HepG2 (cell line): ENCODE data around the gene GRM7. TPM values are rescaled to one million over a fixed set of nuclear protein-coding genes. Genes with fewer than 3 reads are reported as not detected.

Experiments used
- ATAC-seq: fragments of 200-7000 bp; cut with Tn5 transposase; 3 replicates; pipeline ENCODE4 v1.9.1; 2020; ENCODE audit warnings: mild to moderate bottlenecking, moderate library complexity
- BruUV-seq: library from RNA; stranded (reverse); fragments of 400-500 nt; replicated peaks from 2 replicates; lab custom pipeline; 2021; lab: Mats Ljungman, UMichigan
- CTCF ChIA-PET: fragments of 300-600 bp; formaldehyde crosslinking; extraction: SDS; loops from one replicate; lab custom pipeline; 2021; ENCODE audit warnings: low total read pairs, inconsistent platforms, low intra/inter-chr PET ratio; lab: Yijun Ruan, JAX
- POLR2A ChIA-PET: fragments of 350-600 bp; sonication (Branson Sonifier 250); formaldehyde crosslinking; loops from one replicate; lab custom pipeline; 2020; ENCODE audit warnings: antibody characterized with exemption, inconsistent platforms; lab: Yijun Ruan, JAX
- DNase-seq: peaks from one replicate; pipeline ENCODE4 v3.0.0-alpha.2; 2015; ENCODE audit warnings: low spot score
- FAIRE-seq: peaks from 3 replicates; lab custom pipeline; 2011; peaks lifted over from hg19 to GRCh38; lab: Jason Lieb, UNC
- H2AFZ ChIP-seq: one replicate; pipeline ENCODE4 v1.6.1; 2011; ENCODE audit warnings: low read length, inconsistent platforms
- H3K27ac ChIP-seq: fragments of 300-600 bp; 3 replicates; pipeline ENCODE4 v1.8.0; 2011; ENCODE audit warnings: mixed run types, mild to moderate bottlenecking, mixed read lengths, low read length, inconsistent platforms; ENCODE audit not compliant: insufficient read depth; ENCODE audit errors: extremely low read length
- H3K27me3 ChIP-seq, 2 experiments: fragments of 200-600 bp in 1 of 2; 2 replicates in 1 of 2; 3 replicates in 1 of 2; pipeline versions ENCODE4 v1.6.0 to v1.8.0; 2011; ENCODE audit warnings: low read length in 2 of 2, mild to moderate bottlenecking in 2 of 2, moderate library complexity in 2 of 2, inconsistent platforms in 1 of 2; ENCODE audit not compliant: insufficient read depth in 2 of 2, control insufficient read depth in 1 of 2
- H3K36me3 ChIP-seq, 2 experiments: fragments of 200-600 bp in 1 of 2; replicated peaks in 1 of 2; 2 replicates in 1 of 2; 3 replicates in 1 of 2; pipeline versions ENCODE4 v1.5.1 to v1.8.0; 2011; ENCODE audit warnings: low read length in 2 of 2, inconsistent platforms in 1 of 2; ENCODE audit not compliant: insufficient read depth in 2 of 2, control insufficient read depth in 1 of 2
- H3K4me1 ChIP-seq: 2 replicates; pipeline ENCODE4 v1.5.1; 2012; ENCODE audit warnings: low read length, inconsistent platforms; ENCODE audit not compliant: insufficient read depth
- H3K4me2 ChIP-seq: 2 replicates; pipeline ENCODE4 v1.6.0; 2011; ENCODE audit warnings: low read depth, low read length, inconsistent platforms
- H3K4me3 ChIP-seq, 3 experiments: fragments of 200-600 bp in 1 of 3; sonication (generic), shearing (Covaris generic) in 1 of 3; replicated peaks in 1 of 3; 2 replicates each; pipeline ENCODE4 v1.5.1; 2011 to 2016; ENCODE audit warnings: low read length in 3 of 3, inconsistent platforms in 2 of 3, low read depth in 2 of 3, mild to moderate bottlenecking in 2 of 3, control low read depth in 1 of 3, mixed read lengths in 1 of 3; ENCODE audit not compliant: insufficient read depth in 1 of 3
- H3K79me2 ChIP-seq: one replicate; pipeline ENCODE4 v1.6.1; 2011; ENCODE audit warnings: low read length, inconsistent platforms; ENCODE audit not compliant: insufficient read depth
- H3K9ac ChIP-seq: 2 replicates; pipeline ENCODE4 v1.6.0; 2011; ENCODE audit warnings: mild to moderate bottlenecking, low read depth, low read length, inconsistent platforms; ENCODE audit not compliant: insufficient read depth
- H3K9me3 ChIP-seq: 2 replicates; pipeline ENCODE4 v1.5.1; 2012; ENCODE audit warnings: mild to moderate bottlenecking, low read length
- H4K20me1 ChIP-seq: 2 replicates; pipeline ENCODE4 v1.6.0; 2011; ENCODE audit warnings: inconsistent platforms, mild to moderate bottlenecking, low read length, moderate library complexity; ENCODE audit not compliant: insufficient read depth
- ADNP ChIP-seq: sonication (generic); formaldehyde crosslinking; IDR thresholded peaks from 2 replicates; pipeline ENCODE4 v1.4.0; 2020; ENCODE audit warnings: missing genetic modification reagents
- BHLHE40 ChIP-seq: IDR thresholded peaks from 2 replicates; pipeline ENCODE4 v1.6.1; 2011; ENCODE audit warnings: low read length, improper control_type of control experiment
- CBX1 ChIP-seq: IDR thresholded peaks from one replicate; pipeline ENCODE4 v1.6.1; 2016; ENCODE audit warnings: antibody characterized with exemption, low read depth
- KLF11 ChIP-seq: IDR thresholded peaks from 2 replicates; pipeline ENCODE4 v1.6.1; 2016; ENCODE audit warnings: missing compliant biosample characterization
- MAFG ChIP-seq: sonication (generic); formaldehyde crosslinking; IDR thresholded peaks from 2 replicates; pipeline ENCODE4 v1.5.1; 2020; ENCODE audit warnings: mild to moderate bottlenecking, missing genetic modification reagents
- NFE2 ChIP-seq: sonication (generic); formaldehyde crosslinking; IDR thresholded peaks from 2 replicates; pipeline ENCODE4 v1.4.0; 2020; ENCODE audit warnings: missing genetic modification reagents
- NFKBIZ ChIP-seq: IDR thresholded peaks from 2 replicates; pipeline ENCODE4 v1.6.1; 2018; ENCODE audit warnings: missing genetic modification reagents, missing compliant biosample characterization
- PHF20 ChIP-seq: sonication (generic); formaldehyde crosslinking; IDR thresholded peaks from 2 replicates; pipeline ENCODE4 v1.5.0; 2020; ENCODE audit warnings: mild to moderate bottlenecking, missing genetic modification reagents
- SALL1 ChIP-seq: sonication (generic); formaldehyde crosslinking; IDR thresholded peaks from 2 replicates; pipeline ENCODE4 v1.8.0; 2022; ENCODE audit warnings: mild to moderate bottlenecking, missing genetic modification reagents
- SMAD1 ChIP-seq: sonication (generic); formaldehyde crosslinking; IDR thresholded peaks from 2 replicates; pipeline ENCODE4 v1.4.0; 2020; ENCODE audit warnings: missing genetic modification reagents, low read depth, mild to moderate bottlenecking, borderline replicate concordance
- YEATS2 ChIP-seq: sonication (generic); formaldehyde crosslinking; IDR thresholded peaks from 2 replicates; pipeline ENCODE4 v1.4.0; 2020; ENCODE audit warnings: missing genetic modification reagents, borderline replicate concordance
- ZMYM4 ChIP-seq: sonication (generic); formaldehyde crosslinking; IDR thresholded peaks from 2 replicates; pipeline ENCODE4 v1.8.1; 2023; ENCODE audit warnings: mild to moderate bottlenecking, missing genetic modification reagents
- ZNF230 ChIP-seq: sonication (generic); formaldehyde crosslinking; IDR thresholded peaks from 2 replicates; pipeline ENCODE4 v1.4.0; 2020; ENCODE audit warnings: mild to moderate bottlenecking, missing genetic modification reagents
- ZNF274 ChIP-seq: sonication (generic); formaldehyde crosslinking; IDR thresholded peaks from 2 replicates; pipeline ENCODE4 v1.5.1; 2020; ENCODE audit warnings: mild to moderate bottlenecking, missing genetic modification reagents
- ZNF3 ChIP-seq: IDR thresholded peaks from 2 replicates; pipeline ENCODE4 v1.7.0; 2017; ENCODE audit warnings: inconsistent platforms
- ZNF558 ChIP-seq: sonication (generic); formaldehyde crosslinking; IDR thresholded peaks from 2 replicates; pipeline ENCODE4 v1.9.0; 2022; ENCODE audit warnings: mild to moderate bottlenecking, missing genetic modification reagents, borderline replicate concordance
- ZSCAN12 ChIP-seq: sonication (generic); formaldehyde crosslinking; IDR thresholded peaks from 2 replicates; pipeline ENCODE4 v1.9.0; 2021; ENCODE audit warnings: mild to moderate bottlenecking, missing genetic modification reagents
- WGBS: methylation state at CpG from one replicate; pipeline ENCODE4 v1.1.6; 2017; ENCODE audit warnings: low lambda C conversion rate; 5-methylcytosine and 5-hydroxymethylcytosine counted together
- in situ Hi-C: cut with HindIII; loops from 2 replicates; pipeline ENCODE4 v1.10.0; 2017; ENCODE audit warnings: low pct_unique_long_range_greater_than_20kb; ENCODE audit not compliant: extremely low pct_ligation_motif_present
- intact Hi-C: fragments of 100-400 bp; cut with micrococcal nuclease; formaldehyde crosslinking; loops from one replicate; pipeline ENCODE4 v1.10.0; 2022; ENCODE audit not compliant: unreplicated experiment
- polyA plus RNA-seq, 8 experiments: library from polyadenylated mRNA; depleted of rRNA in 3 of 8; stranded (reverse) in 7 of 8; unstranded in 1 of 8; fragments of >200 nt; fragmentation: Illumina TruSeq in 4 of 8; extraction: Trizol in 4 of 8; gene quantifications; 2 replicates each; pipeline versions ENCODE4 v1.2.1 to v1.2.3, GENCODE V29; 2011 to 2016; ENCODE audit warnings: low read depth in 4 of 8, missing spikeins in 1 of 8, mixed read lengths in 1 of 8; ENCODE audit not compliant: insufficient read depth in 1 of 8
- total RNA-seq, 5 experiments: library from RNA; depleted of rRNA; stranded (reverse); fragments of >200 nt; fragmentation: Illumina TruSeq; extraction: Trizol; gene quantifications; 2 replicates each; pipeline ENCODE4 v1.2.3, GENCODE V29; 2016; ENCODE audit warnings: low read depth in 1 of 5
- TF ChIP-seq, protein P1 (sequence below): IDR thresholded peaks from 2 replicates; pipeline ENCODE4 v1.6.1; 2016; ENCODE audit warnings: missing biosample characterization, missing genetic modification reagents, low read depth
- TF ChIP-seq, protein P2 (sequence below): sonication (generic); formaldehyde crosslinking; IDR thresholded peaks from 2 replicates; pipeline ENCODE4 v1.5.0; 2020; ENCODE audit warnings: mild to moderate bottlenecking, missing genetic modification reagents

The GRM7 gene
- total and polyA plus RNA-seq, 2 of the 13 experiments (the other 11 are each of a cell fraction or from before 2014, with no cell fraction given), result not detected

DNA sequence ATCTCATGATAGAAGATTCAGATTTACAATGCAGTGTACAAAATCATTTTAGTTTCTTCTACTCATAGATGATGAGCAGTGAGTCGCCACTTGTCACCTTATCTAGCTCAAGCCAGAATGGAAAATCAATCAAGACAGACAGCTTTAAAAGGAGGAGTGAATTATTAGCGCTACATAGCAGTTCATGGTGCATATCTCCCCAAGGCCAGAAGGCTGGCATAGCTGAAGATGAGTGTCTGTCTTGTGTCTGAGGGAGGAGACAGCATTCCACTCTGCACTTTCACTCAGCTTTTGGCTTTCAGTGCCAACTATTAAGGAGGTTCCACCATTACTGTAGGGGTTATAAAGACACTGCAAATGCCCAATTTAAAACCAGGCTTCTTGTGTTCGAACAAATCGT, 836.6 kb downstream of the GRM7 start:
- no peak overlapping the region for H3K9ac ChIP-seq
- WGBS, result 1% methylated on average over 4 of the region's 4 CpGs
- no peaks in the 10 kb centered on the region for H3K27me3 ChIP-seq
- no peak overlapping the region for H2AFZ ChIP-seq
- no peaks in the 10 kb centered on the region for H4K20me1 ChIP-seq
- no peak overlapping the region for H3K4me3 ChIP-seq
- DNase-seq, result no peak
- peaks cover 78% of the 10 kb centered on the region for H3K9me3 ChIP-seq
- no peak for FAIRE-seq
- in situ Hi-C loops, result no loop called here
- POLR2A ChIA-PET, result no interaction called here
- no peak for ATAC-seq
- no peaks in the 10 kb centered on the region for H3K79me2 ChIP-seq
- H3K4me2 ChIP-seq, result no peak overlapping the region
- TF ChIP-seq BHLHE40, result no peak
- no peak for TF ChIP-seq ZNF3 (CRISPR knock-in tag)
- no peak for TF ChIP-seq NFKBIZ
- TF ChIP-seq ZSCAN12 (CRISPR knock-in tag), result no peak
- TF ChIP-seq, protein P1, sequence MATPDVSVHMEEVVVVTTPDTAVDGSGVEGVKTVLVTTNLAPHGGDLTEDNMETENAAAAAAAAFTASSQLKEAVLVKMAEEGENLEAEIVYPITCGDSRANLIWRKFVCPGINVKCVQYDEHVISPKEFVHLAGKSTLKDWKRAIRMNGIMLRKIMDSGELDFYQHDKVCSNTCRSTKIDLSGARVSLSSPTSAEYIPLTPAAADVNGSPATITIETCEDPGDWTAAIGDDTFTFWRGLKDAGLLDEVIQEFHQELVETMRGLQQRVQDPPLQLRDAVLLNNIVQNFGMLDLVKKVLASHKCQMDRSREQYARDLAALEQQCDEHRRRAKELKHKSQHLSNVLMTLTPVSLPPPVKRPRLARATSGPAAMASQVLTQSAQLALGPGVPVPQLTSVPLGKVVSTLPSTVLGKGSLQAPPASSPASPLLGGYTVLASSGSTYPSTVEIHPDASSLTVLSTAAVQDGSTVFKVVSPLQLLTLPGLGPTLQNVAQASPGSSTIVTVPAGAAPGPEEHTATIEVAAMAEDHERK (CRISPR knock-in tag), result no peak
- TF ChIP-seq SMAD1 (CRISPR knock-in tag), result no peak
- no peak for TF ChIP-seq NFE2 (CRISPR knock-in tag)
- no peak for TF ChIP-seq ZNF274
- no peak for TF ChIP-seq MAFG
- TF ChIP-seq, all 625 proteins: peak for 0
- Histone ChIP-seq H3K27ac (no peak overlapping the region), H3K36me3 (no peaks in the 10 kb centered on the region), H3K4me1 (no peaks in the 10 kb centered on the region)
- BruUV-seq, result no TSS peak
- intact Hi-C loops, result no loop called here
- CTCF ChIA-PET, result no interaction called here

DNA sequence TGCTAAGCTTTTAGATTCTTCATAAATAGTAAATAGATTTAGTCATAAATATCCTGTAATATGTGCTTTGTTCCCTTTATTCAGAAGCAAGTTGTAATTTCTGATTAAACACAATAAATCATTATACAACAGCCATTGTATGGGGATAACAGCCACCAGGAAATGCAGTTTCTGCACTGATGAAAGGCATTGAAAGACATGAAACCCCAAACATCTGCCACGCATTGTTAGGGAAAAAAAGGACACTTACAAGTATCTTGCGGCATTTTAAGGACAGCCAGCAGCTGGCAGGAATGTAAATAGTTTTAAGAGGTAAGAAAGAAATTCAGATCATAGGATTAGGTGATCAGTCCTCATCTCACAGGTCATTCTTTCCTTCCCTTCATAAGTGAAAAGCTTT, 839.6 kb downstream of the GRM7 start:
- Histone ChIP-seq H3K4me3 (no peak overlapping the region), H3K27me3 (no peaks in the 10 kb centered on the region), H3K4me2 (no peak overlapping the region), H3K9me3 (peaks cover 53% of the 10 kb centered on the region), H3K79me2 (no peaks in the 10 kb centered on the region), H2AFZ (no peak overlapping the region), H3K36me3 (no peaks in the 10 kb centered on the region), H3K9ac (no peak overlapping the region), H3K4me1 (no peaks in the 10 kb centered on the region), H4K20me1 (no peaks in the 10 kb centered on the region), H3K27ac (no peak overlapping the region)
- POLR2A ChIA-PET, result no interaction called here
- FAIRE-seq (no peak), DNase-seq (no peak), ATAC-seq (no peak)
- BruUV-seq, result no TSS peak
- CTCF ChIA-PET, result no interaction called here
- intact Hi-C loops, result no loop called here
- WGBS, result 22% methylated on average over 2 of the region's 2 CpGs
- in situ Hi-C loops, result loop anchor here (25.0 kb wide), 1 partner anchor 112 kb away; no protein-coding TSS in a partner anchor
- TF ChIP-seq ZNF558, result no peak
- TF ChIP-seq ADNP (CRISPR knock-in tag), result no peak
- no peak for TF ChIP-seq YEATS2 (CRISPR knock-in tag)
- TF ChIP-seq CBX1, result no peak
- TF ChIP-seq KLF11 (CRISPR knock-in tag), result no peak
- TF ChIP-seq ZMYM4 (CRISPR knock-in tag), result no peak
- TF ChIP-seq MAFG, result no peak
- TF ChIP-seq, protein P2, sequence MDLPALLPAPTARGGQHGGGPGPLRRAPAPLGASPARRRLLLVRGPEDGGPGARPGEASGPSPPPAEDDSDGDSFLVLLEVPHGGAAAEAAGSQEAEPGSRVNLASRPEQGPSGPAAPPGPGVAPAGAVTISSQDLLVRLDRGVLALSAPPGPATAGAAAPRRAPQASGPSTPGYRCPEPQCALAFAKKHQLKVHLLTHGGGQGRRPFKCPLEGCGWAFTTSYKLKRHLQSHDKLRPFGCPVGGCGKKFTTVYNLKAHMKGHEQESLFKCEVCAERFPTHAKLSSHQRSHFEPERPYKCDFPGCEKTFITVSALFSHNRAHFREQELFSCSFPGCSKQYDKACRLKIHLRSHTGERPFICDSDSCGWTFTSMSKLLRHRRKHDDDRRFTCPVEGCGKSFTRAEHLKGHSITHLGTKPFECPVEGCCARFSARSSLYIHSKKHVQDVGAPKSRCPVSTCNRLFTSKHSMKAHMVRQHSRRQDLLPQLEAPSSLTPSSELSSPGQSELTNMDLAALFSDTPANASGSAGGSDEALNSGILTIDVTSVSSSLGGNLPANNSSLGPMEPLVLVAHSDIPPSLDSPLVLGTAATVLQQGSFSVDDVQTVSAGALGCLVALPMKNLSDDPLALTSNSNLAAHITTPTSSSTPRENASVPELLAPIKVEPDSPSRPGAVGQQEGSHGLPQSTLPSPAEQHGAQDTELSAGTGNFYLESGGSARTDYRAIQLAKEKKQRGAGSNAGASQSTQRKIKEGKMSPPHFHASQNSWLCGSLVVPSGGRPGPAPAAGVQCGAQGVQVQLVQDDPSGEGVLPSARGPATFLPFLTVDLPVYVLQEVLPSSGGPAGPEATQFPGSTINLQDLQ (CRISPR knock-in tag), result no peak
- TF ChIP-seq PHF20 (CRISPR knock-in tag), result no peak
- TF ChIP-seq SALL1, result no peak
- TF ChIP-seq ZNF230, result no peak
